Measurements from ENCODE around the gene ATG2B. TPM values are rescaled to one million over a fixed set of nuclear protein-coding genes. Genes with fewer than 3 reads are reported as not detected.

Gene ATG2B
- total and polyA plus RNA-seq, 2 experiments from 2014 or later: 3.9 to 18.2 TPM

GRCh38 chr14:96376093-96376492 is 13.0 kb upstream of the ATG2B start:
- H3K36me3 ChIP-seq: no peaks in the 10 kb centered on the region
- H3K27ac ChIP-seq: no peak overlapping the region
- no peaks in the 10 kb centered on the region for H3K4me1 ChIP-seq (ENCODE audit: low read depth)
- H3K9me3 ChIP-seq (ENCODE audit: low read depth): no peaks in the 10 kb centered on the region
- no peak for DNase-seq (ENCODE audit: low read depth in 1 of 2, low spot score in 1 of 2)
- TF ChIP-seq CTCF (IDR thresholded peaks at IDR 0.05; ENCODE audit: low read depth, low read length): no peak
- H3K27me3 ChIP-seq: no peaks in the 10 kb centered on the region
- no peak overlapping the region for H3K4me3 ChIP-seq

- TF ChIP-seq CTCF (IDR thresholded peaks at IDR 0.05; ENCODE audit: low read depth, low read length): no peak
- no peak overlapping the region for H3K27ac ChIP-seq
- no peaks in the 10 kb centered on the region for H3K4me1 ChIP-seq (ENCODE audit: low read depth)
Observed at GRCh38 chr14:96373538-96373937, 10.4 kb upstream of the ATG2B start.

DNA sequence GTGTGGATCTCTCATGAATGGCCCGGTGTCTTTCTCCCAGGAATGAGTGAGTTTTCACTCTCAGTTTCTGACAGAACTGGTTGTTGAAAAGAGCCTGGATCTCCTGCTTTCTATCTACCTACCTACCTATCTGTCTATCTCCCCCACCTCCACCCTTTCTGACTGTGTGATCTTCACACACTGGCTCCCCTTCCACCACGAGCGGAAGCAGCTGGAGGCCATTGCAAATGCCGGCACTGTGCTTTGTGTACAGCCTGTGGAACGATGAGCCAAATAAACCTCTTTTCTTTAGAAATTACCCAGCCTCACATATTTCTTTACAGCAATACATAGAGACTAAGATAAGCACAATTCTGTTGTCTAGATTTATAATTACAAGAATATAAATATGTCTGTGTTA is 7.4 kb upstream of the ATG2B start:
- TF ChIP-seq CTCF (IDR thresholded peaks at IDR 0.05; ENCODE audit: low read depth, low read length): no peak
- no peaks in the 10 kb centered on the region for H3K4me1 ChIP-seq (ENCODE audit: low read depth)
- no peak for DNase-seq (ENCODE audit: low read depth in 1 of 2, low spot score in 1 of 2)
- no peak overlapping the region for H3K4me3 ChIP-seq
- H3K27me3 ChIP-seq: no peaks in the 10 kb centered on the region
- no peak overlapping the region for H3K27ac ChIP-seq
- H3K9me3 ChIP-seq (ENCODE audit: low read depth): no peaks in the 10 kb centered on the region
- H3K36me3 ChIP-seq: no peaks in the 10 kb centered on the region

More at GRCh38 chr14:96373538-96373937, 10.4 kb upstream of the ATG2B start:
- H3K27me3 ChIP-seq: no peaks in the 10 kb centered on the region
- no peak for DNase-seq (ENCODE audit: low read depth in 1 of 2, low spot score in 1 of 2)
- H3K4me3 ChIP-seq: no peak overlapping the region
- no peaks in the 10 kb centered on the region for H3K36me3 ChIP-seq
- H3K9me3 ChIP-seq (ENCODE audit: low read depth): no peaks in the 10 kb centered on the region

DNA sequence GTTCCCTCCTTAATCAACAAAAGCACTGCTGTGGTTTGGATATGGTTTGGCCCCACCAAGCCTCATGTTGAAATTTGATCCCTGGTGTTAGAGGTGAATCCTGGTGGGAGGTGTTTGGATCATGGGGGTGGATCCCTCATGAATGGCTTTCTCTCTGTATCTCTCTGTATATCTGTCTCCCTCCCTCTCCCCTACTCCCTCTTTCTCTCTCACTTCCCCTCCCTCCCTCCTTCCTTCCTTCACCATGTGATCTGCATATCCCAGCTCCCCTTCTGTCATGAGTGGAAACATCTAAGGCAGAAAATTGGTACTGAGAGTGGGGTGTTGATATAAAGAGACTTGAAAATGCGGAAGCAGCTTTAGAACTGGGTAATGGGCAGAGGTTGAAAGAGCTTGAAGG is 5.4 kb upstream of the ATG2B start:
- no peak for TF ChIP-seq CTCF (IDR thresholded peaks at IDR 0.05; ENCODE audit: low read depth, low read length)
- Histone ChIP-seq H3K36me3 (no peaks in the 10 kb centered on the region), H3K4me1 (ENCODE audit: low read depth) (no peaks in the 10 kb centered on the region), H3K27me3 (no peaks in the 10 kb centered on the region), H3K9me3 (ENCODE audit: low read depth) (no peaks in the 10 kb centered on the region), H3K4me3 (no peak overlapping the region), H3K27ac (no peak overlapping the region)
- no peak for DNase-seq (ENCODE audit: low read depth in 1 of 2, low spot score in 1 of 2)

DNA sequence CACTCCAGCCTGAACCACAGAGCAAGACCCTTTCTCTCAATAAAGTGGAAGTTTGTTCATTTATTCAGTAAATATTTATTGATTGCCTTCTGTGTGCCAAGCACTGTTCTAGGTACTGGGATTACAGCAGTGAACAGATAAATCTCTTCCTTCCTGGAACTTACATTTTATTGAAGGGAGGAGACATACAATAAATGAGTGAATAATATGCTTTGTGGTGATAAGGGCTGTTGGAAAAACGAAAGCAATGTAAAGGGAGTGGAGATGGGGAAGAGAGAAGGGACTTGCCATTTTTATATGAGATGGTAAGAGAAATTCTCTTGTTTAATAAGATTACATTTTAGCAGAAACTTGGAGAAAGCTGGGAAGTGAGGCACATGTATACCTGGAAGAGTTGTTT is 1.8 kb upstream of the ATG2B start:
- Histone ChIP-seq H3K4me3 (no peak overlapping the region), H3K36me3 (no peaks in the 10 kb centered on the region), H3K27me3 (no peaks in the 10 kb centered on the region), H3K27ac (no peak overlapping the region), H3K9me3 (ENCODE audit: low read depth) (no peaks in the 10 kb centered on the region), H3K4me1 (ENCODE audit: low read depth) (peaks cover 11% of the 10 kb centered on the region)
- no peak for TF ChIP-seq CTCF (IDR thresholded peaks at IDR 0.05; ENCODE audit: low read depth, low read length)
- no peak for DNase-seq (ENCODE audit: low read depth in 1 of 2, low spot score in 1 of 2)
